K562 (cell line): ENCODE results near the gene TMEM43. TPM values are rescaled to one million over a fixed set of nuclear protein-coding genes. Genes with fewer than 3 reads are reported as not detected.

ENCODE experiments used
- ARID1B ChIP-seq: fragments of 450-650 bp; IDR thresholded peaks from 2 replicates; pipeline ENCODE4 v1.6.1; 2016; ENCODE audit warnings: antibody characterized with exemption, mild to moderate bottlenecking, inconsistent platforms
- ARID2 ChIP-seq: fragments of 450-650 bp; IDR thresholded peaks from 2 replicates; pipeline ENCODE4 v1.6.1; 2017; ENCODE audit warnings: antibody characterized with exemption, mild to moderate bottlenecking
- CEBPZ ChIP-seq: fragments of 150-350 bp; IDR thresholded peaks from 2 replicates; pipeline ENCODE4 v1.6.1; 2014; ENCODE audit warnings: low read depth, mild to moderate bottlenecking, low read length, borderline replicate concordance
- EGR1 ChIP-seq: fragments of 450-650 bp; conservative IDR thresholded peaks from 2 replicates; pipeline ENCODE4 v1.6.1; 2017; ENCODE audit warnings: mild to moderate bottlenecking
- IRF2 ChIP-seq: sonication (generic); formaldehyde crosslinking; IDR thresholded peaks from 2 replicates; pipeline ENCODE4 v1.8.1; 2022; ENCODE audit warnings: mild to moderate bottlenecking, missing genetic modification reagents
- JUNB ChIP-seq: fragments of 450-650 bp; formaldehyde crosslinking; conservative IDR thresholded peaks from 2 replicates; pipeline ENCODE4 v1.4.0; 2020; ENCODE audit warnings: mild to moderate bottlenecking
- LCOR ChIP-seq: sonication (generic); formaldehyde crosslinking; IDR thresholded peaks from 2 replicates; pipeline ENCODE4 v1.8.0; 2022; ENCODE audit warnings: mild to moderate bottlenecking, missing genetic modification reagents
- MIER1 ChIP-seq: fragments of 450-650 bp; IDR thresholded peaks from 2 replicates; pipeline ENCODE4 v1.6.1; 2016; ENCODE audit warnings: antibody characterized with exemption, mild to moderate bottlenecking, low read depth
- MTA1 ChIP-seq: fragments of 450-650 bp; IDR thresholded peaks from 2 replicates; pipeline ENCODE4 v1.6.1; 2017; ENCODE audit warnings: borderline replicate concordance
- NFIC ChIP-seq: fragments of 450-650 bp; IDR thresholded peaks from 2 replicates; pipeline ENCODE4 v1.6.1; 2017; ENCODE audit warnings: mild to moderate bottlenecking, inconsistent platforms
- SIN3A ChIP-seq, 2 experiments: fragments of 150-350 bp in 1 of 2; IDR thresholded peaks; 2 replicates each; pipeline ENCODE4 v1.6.1; 2011 to 2016; ENCODE audit warnings: borderline replicate concordance in 2 of 2, low read depth in 2 of 2, low read length in 2 of 2, mild to moderate bottlenecking in 2 of 2, moderate library complexity in 2 of 2; ENCODE audit not compliant: control insufficient read depth in 1 of 2
- TCF7 ChIP-seq: sonication (generic); IDR thresholded peaks from 2 replicates; pipeline ENCODE4 v1.6.1; 2016; ENCODE audit warnings: antibody characterized with exemption, borderline replicate concordance
- TOE1 ChIP-seq, 2 experiments: fragments of 450-650 bp in 1 of 2; sonication (generic) in 1 of 2; formaldehyde crosslinking in 1 of 2; IDR thresholded peaks; 2 replicates each; pipeline versions ENCODE4 v1.7.1 to v1.8.0; 2016 to 2022; ENCODE audit warnings: borderline replicate concordance in 2 of 2, mild to moderate bottlenecking in 2 of 2, antibody characterized with exemption in 1 of 2, inconsistent platforms in 1 of 2, low read depth in 1 of 2, missing genetic modification reagents in 1 of 2, moderate library complexity in 1 of 2
- ZBTB49 ChIP-seq: sonication (generic); formaldehyde crosslinking; IDR thresholded peaks from 2 replicates; pipeline ENCODE4 v1.8.0; 2022; ENCODE audit warnings: missing genetic modification reagents, mild to moderate bottlenecking, borderline replicate concordance
- ZFP91 ChIP-seq: sonication (generic); formaldehyde crosslinking; IDR thresholded peaks from 2 replicates; pipeline ENCODE4 v1.8.0; 2022; ENCODE audit warnings: mild to moderate bottlenecking, missing genetic modification reagents
- ZNF408 ChIP-seq: fragments of 250-450 bp; sonication (Bioruptor Pico); IDR thresholded peaks from 2 replicates; pipeline ENCODE4 v1.4.0; 2020; ENCODE audit warnings: low read depth, mild to moderate bottlenecking, moderate library complexity
- ZNF511 ChIP-seq: sonication (generic); formaldehyde crosslinking; IDR thresholded peaks from 2 replicates; pipeline ENCODE4 v1.8.0; 2022; ENCODE audit warnings: mild to moderate bottlenecking, missing genetic modification reagents
- ZNF589 ChIP-seq: fragments of 200-800 bp; sonication (Bioruptor generic); IDR thresholded peaks from 2 replicates; pipeline ENCODE4 v1.6.1; 2016; ENCODE audit warnings: low read depth, missing genetic modification characterization, missing compliant biosample characterization
- polyA plus RNA-seq, 8 experiments: library from polyadenylated mRNA; depleted of rRNA in 4 of 8; stranded (reverse) in 5 of 8; unstranded in 3 of 8; fragments of >200 nt; fragmentation: Nextera tagmentation in 2 of 8; fragmentation: Illumina TruSeq in 1 of 8; extraction: Ambion mirVana in 2 of 8; extraction: Trizol in 1 of 8; gene quantifications; 2 replicates each; pipeline versions ENCODE4 v1.2.1 to v1.2.3, GENCODE V29; 2011 to 2014; ENCODE audit warnings: inconsistent platforms in 1 of 8, missing spikeins in 1 of 8
- total RNA-seq, 7 experiments: library from RNA; depleted of rRNA in 6 of 7; stranded (reverse); fragments of >200 nt in 6 of 7; fragmentation: Illumina TruSeq in 2 of 7; extraction: Trizol in 2 of 7; gene quantifications; 2 replicates each; pipeline versions ENCODE4 v1.2.1 to v1.2.3, GENCODE V29; 2011 to 2021; ENCODE audit warnings: low replicate concordance in 1 of 7

The TMEM43 gene
- total and polyA plus RNA-seq, 9 of the 15 experiments (the other 6 are each of a cell fraction or from before 2014, with no cell fraction given): 16.7 to 46.1 (median 35.7) TPM

- TF ChIP-seq ZNF589 (peak; percentile 84), ZFP91 (CRISPR knock-in tag) (0 out of 2 replicates have a peak, but pooled peaks have one; percentile 5), MTA1 (peak; percentile 20; the same call in 1 of the 2 replicates), JUNB (CRISPR knock-in tag) (0 out of 2 replicates have a peak, but pooled peaks have one; percentile 27), ARID1B (peak; percentile 68), TCF7 (no peak), ZNF511 (CRISPR knock-in tag) (0 out of 2 replicates have a peak, but pooled peaks have one; percentile 27), ZBTB49 (CRISPR knock-in tag) (peak; percentile 72; the same call in 1 of the 2 replicates), ARID2 (peak; percentile 13; the same call in 1 of the 2 replicates), MIER1 (peak; percentile 96), EGR1 (peak; percentile 75), CEBPZ (no peak), NFIC (no peak; the same call in 1 of the 2 replicates), IRF2 (CRISPR knock-in tag) (no peak), SIN3A (IDR thresholded peaks at IDR 0.05; ENCODE audit: borderline replicate concordance in 2 of 2, control insufficient read depth in 1 of 2, low read depth in 2 of 2, low read length in 2 of 2) (peak; percentile 69 to 97; a peak in 3 of 4 replicates), TOE1 (IDR thresholded peaks at IDR 0.05; ENCODE audit: borderline replicate concordance) (0 out of 2 replicates have a peak, but pooled peaks have one; percentile 34), TOE1 (CRISPR knock-in tag; IDR thresholded peaks at IDR 0.05; ENCODE audit: borderline replicate concordance, low read depth) (peak; percentile 34; the same call in 1 of the 2 replicates), ZNF408 (CRISPR knock-in tag) (no peak), LCOR (CRISPR knock-in tag) (peak; percentile 42; the same call in 1 of the 2 replicates)
Measured at GRCh38 chr3:14125193-14126016, 553 bp downstream of the TMEM43 start (continued).
